Large intestine (tissue), 3 donors: Measurements from ENCODE around the gene VEPH1. TPM values are rescaled to one million over a fixed set of nuclear protein-coding genes. Genes with fewer than 3 reads are reported as not detected.

Experiments used
- DNase-seq, 2 donors: peaks; one replicate each; pipeline versions ENCODE4 v3.0.0 to v3.0.0-alpha.2; 2013
- H3K27ac ChIP-seq: one replicate; pipeline ENCODE4 v1.5.1; 2013; ENCODE audit warnings: low read length
- H3K27me3 ChIP-seq: 2 replicates; pipeline ENCODE4 v1.6.1; 2013; ENCODE audit warnings: low read length; ENCODE audit not compliant: control insufficient read depth, insufficient read depth
- H3K36me3 ChIP-seq: 2 replicates; pipeline ENCODE4 v1.6.1; 2013; ENCODE audit warnings: low read length; ENCODE audit not compliant: control insufficient read depth, insufficient read depth
- H3K4me1 ChIP-seq: one replicate; pipeline ENCODE4 v1.6.1; 2013; ENCODE audit warnings: low read length; ENCODE audit not compliant: control insufficient read depth, insufficient read depth
- H3K4me3 ChIP-seq: one replicate; pipeline ENCODE4 v1.5.1; 2013; ENCODE audit warnings: low read length
- H3K9me3 ChIP-seq: one replicate; pipeline ENCODE4 v1.6.1; 2013; ENCODE audit warnings: mild to moderate bottlenecking, low read depth, low read length, moderate library complexity; ENCODE audit not compliant: control insufficient read depth
- WGBS: methylation state at CpG from one replicate; pipeline ENCODE4 v1.1.5; 2013; ENCODE audit warnings: low lambda C conversion rate; ENCODE audit not compliant: insufficient coverage; 5-methylcytosine and 5-hydroxymethylcytosine counted together
- polyA plus RNA-seq: library from polyadenylated mRNA; unstranded; fragments of 120-200 nt; gene quantifications from one replicate; pipeline ENCODE4 v1.2.1, GENCODE V29; 2013

Gene VEPH1
- polyA plus RNA-seq, 1 donor: 0.63 TPM

DNA sequence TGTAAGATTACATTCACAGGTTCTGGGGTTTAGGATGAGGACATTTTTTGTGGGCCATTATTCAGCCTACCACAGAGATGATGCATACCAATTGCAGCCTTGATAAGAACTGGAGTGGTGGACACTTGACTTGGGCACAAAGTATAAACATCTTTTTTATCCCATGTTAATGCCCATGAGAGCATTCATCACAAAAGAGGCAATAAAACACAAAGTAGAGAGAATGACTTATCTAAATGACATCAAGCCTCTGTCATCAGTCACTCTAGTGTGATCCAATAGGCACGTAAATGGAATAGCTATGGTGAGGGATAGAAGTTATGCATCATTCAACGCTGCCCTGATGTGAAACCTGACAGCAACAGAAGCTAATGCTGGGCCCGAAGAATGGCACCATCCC, 25.8 kb downstream of the VEPH1 start:
- Histone ChIP-seq H3K36me3 (no peaks in the 10 kb centered on the region), H3K4me1 (no peaks in the 10 kb centered on the region), H3K9me3 (peaks cover 4% of the 10 kb centered on the region), H3K27ac (no peak overlapping the region), H3K27me3 (no peaks in the 10 kb centered on the region), H3K4me3 (no peak overlapping the region)
- no peak for DNase-seq
- WGBS: no CpG with 5 or more reads among the region's 3 CpGs

DNA sequence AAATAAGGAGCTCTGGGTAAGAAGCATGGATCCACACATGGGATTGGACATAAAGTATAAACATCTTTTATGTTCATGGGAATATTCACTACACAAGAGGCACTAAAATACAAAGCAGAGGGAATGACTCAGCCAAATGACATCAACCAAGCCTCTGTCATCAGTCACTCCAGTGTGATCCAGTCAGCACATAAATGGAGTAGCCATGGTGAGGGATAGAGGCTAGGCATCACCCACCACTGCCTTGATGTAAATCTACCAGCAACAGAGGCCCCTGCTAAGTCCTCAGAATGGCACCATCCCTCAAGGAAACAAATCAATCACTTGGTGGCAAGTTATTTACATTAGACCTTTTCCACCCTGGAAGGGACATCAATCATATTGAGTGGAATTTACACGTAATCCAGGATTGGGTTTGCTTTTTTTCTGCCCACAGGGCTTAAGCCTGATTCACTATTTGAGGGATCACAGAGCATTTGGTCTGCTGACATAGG, 27.2 kb downstream of the VEPH1 start:
- Histone ChIP-seq H3K36me3 (no peaks in the 10 kb centered on the region), H3K27me3 (no peaks in the 10 kb centered on the region)
- whole genome bisulfite sequencing: no CpG with 5 or more reads among the region's 1 CpG

DNA sequence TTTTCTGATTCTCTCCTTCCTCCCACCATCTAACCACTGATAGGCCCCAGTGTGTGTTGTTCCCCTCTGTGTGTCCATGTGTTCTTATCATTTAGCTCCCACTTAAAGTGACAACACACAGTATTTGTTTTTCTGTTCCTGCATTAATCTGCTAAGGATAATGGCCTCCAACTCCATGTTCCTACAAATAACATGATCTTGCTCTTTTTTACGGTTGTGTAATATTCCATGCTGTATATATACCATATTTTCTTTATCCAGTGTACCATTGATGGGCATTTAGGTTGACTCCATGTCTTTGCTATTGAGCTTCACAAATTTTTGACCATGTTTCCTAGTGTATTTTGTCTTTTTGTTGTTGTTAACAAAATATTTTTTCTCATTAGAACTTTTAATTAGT, 30.6 kb downstream of the VEPH1 start:
- H3K27me3 ChIP-seq: no peaks in the 10 kb centered on the region
- no peak overlapping the region for H3K4me3 ChIP-seq
- DNase-seq: no peak
- H3K36me3 ChIP-seq: no peaks in the 10 kb centered on the region
- H3K27ac ChIP-seq: no peak overlapping the region
- WGBS: 100% methylated on average over 1 of the region's 1 CpG
- H3K4me1 ChIP-seq: no peaks in the 10 kb centered on the region
- no peaks in the 10 kb centered on the region for H3K9me3 ChIP-seq

More for the DNA sequence above, 27.2 kb downstream of the VEPH1 start:
- Histone ChIP-seq H3K9me3 (no peaks in the 10 kb centered on the region), H3K27ac (no peak overlapping the region), H3K4me3 (no peak overlapping the region), H3K4me1 (no peaks in the 10 kb centered on the region)
- no peak for DNase-seq

DNA sequence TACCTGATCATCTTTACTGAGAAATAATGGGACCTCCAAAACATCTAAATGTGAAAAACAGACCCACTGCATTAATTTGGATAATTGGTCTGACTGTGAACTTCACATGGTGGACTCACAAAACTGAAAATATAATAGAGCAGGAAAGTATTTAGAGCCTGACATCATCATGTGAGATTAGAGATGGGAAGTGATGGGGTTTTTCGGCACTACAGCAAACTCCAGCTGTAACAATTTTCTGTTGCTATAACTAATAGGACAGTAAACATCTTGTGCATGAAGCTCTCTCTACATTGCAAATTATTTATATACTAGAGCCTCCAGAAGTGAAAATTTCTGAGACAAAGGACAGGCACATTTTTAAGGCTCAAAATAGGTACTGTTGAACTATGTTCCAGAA, 32.2 kb downstream of the VEPH1 start:
- no peaks in the 10 kb centered on the region for H3K4me1 ChIP-seq
- no peak for DNase-seq

DNA sequence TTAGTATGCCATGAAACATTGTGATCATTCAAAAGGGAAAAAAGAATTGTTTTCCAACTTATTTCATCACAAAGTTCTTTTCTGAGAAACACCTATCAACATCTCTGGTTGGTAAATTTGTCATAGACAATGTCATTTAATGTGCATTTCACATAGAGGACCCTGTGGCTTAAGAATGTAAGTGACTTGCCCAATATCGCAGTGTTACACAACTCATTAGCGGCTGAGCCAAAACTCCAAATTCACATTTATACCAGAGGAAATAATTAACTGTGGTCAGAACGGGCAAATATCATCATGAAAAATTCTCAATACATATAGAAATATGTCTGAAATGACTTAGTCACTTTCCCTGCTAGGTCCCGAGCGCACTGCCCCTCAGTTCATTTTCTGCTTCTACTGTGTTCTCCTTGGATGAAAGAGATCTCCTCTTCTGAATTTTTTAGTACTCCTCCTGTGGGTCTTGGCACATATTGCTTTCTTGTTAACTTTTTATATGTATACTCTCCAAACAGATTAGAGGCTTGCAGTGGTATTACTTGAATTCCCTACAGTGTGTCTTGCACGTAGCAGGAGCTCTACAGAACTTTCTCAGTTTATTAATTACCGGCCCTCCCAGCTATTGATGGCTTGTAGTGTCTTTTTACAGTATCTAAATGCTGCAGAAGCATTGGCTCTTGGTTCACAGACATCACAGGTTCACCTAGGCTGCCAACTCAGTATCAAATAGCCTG, 33.5 kb downstream of the VEPH1 start:
- no peak overlapping the region for H3K27ac ChIP-seq
- H3K4me3 ChIP-seq: no peak overlapping the region
- no peaks in the 10 kb centered on the region for H3K4me1 ChIP-seq
- WGBS: 83% methylated on average over 1 of the region's 7 CpGs
- H3K9me3 ChIP-seq: no peaks in the 10 kb centered on the region
- H3K36me3 ChIP-seq: no peaks in the 10 kb centered on the region
- no peak for DNase-seq
- no peaks in the 10 kb centered on the region for H3K27me3 ChIP-seq

More for the DNA sequence above, 32.2 kb downstream of the VEPH1 start:
- no peak overlapping the region for H3K27ac ChIP-seq
- no peaks in the 10 kb centered on the region for H3K27me3 ChIP-seq
- no peaks in the 10 kb centered on the region for H3K9me3 ChIP-seq
- no peaks in the 10 kb centered on the region for H3K36me3 ChIP-seq
- WGBS: no CpG with 5 or more reads among the region's 1 CpG
- H3K4me3 ChIP-seq: no peak overlapping the region

DNA sequence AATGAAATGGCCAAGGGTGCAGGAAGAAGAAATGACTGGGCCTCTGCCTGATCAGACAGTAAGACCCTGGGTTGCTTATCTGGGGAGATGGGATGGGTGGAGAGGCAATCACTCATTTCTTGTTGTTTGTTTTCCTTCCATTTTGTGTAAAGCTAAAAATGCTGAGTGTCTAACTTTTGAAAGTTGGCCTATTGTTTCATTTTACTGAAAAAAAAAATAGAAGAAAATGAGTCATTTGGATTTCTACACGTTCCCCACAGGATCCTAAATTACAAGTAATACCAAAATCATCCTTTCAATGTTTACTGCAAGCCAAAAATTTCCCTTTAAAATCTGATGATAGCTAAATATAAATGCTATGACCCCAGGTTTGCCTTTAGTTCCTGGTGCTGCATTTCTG, 36.0 kb downstream of the VEPH1 start:
- no peaks in the 10 kb centered on the region for H3K9me3 ChIP-seq
- H3K4me3 ChIP-seq: no peak overlapping the region
- no peaks in the 10 kb centered on the region for H3K27me3 ChIP-seq
- 67% methylated on average over 1 of the region's 1 CpG for WGBS
- H3K27ac ChIP-seq: no peak overlapping the region
- no peak for DNase-seq
- no peaks in the 10 kb centered on the region for H3K36me3 ChIP-seq
- no peaks in the 10 kb centered on the region for H3K4me1 ChIP-seq

DNA sequence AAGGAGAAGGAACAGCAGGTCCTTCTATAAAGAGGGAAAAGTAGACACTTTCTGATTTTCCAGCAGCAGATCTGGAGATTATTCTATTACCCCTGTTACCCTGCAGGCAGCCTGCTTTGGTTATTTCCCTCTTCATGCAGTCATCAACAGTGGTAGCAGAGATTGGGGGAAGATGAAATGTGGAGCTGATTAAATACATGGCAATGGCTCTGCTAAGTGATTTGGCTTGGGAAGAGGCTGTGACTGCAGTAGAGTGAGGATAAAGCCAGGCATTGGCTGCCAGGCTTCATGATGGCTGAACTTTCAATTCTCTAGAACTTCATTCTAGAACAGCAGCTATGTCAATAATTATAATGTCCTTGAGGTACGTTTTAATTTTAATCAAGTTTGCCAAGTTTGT, 37.5 kb downstream of the VEPH1 start:
- WGBS: 86% methylated on average over 1 of the region's 1 CpG
- no peaks in the 10 kb centered on the region for H3K27me3 ChIP-seq
- no peak overlapping the region for H3K27ac ChIP-seq
- no peak overlapping the region for H3K4me3 ChIP-seq
- H3K36me3 ChIP-seq: no peaks in the 10 kb centered on the region
- no peaks in the 10 kb centered on the region for H3K4me1 ChIP-seq
- no peaks in the 10 kb centered on the region for H3K9me3 ChIP-seq
- no peak for DNase-seq

DNA sequence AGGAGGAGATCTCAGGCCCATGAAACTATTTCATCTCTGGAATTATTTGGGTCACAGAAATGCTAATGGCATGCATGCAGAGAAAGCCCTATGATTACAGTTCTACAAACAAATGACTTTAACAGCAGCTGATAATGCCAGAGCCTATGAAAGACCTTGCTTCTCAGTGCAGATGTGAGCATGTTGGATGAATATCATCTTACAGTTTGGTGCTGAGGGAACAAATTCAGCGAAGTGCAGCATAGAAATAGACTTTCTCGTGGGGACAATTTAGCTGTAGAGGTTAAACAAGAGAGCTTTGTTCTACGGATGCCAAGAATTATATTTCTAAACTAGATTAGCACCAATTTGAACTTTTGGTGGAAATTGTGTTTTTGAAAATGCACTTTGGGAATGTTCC, 38.9 kb downstream of the VEPH1 start:
- Histone ChIP-seq H3K4me1 (no peaks in the 10 kb centered on the region), H3K36me3 (no peaks in the 10 kb centered on the region), H3K9me3 (no peaks in the 10 kb centered on the region), H3K4me3 (no peak overlapping the region), H3K27ac (no peak overlapping the region), H3K27me3 (no peaks in the 10 kb centered on the region)
- 100% methylated on average over 1 of the region's 3 CpGs for WGBS
- DNase-seq: no peak

DNA sequence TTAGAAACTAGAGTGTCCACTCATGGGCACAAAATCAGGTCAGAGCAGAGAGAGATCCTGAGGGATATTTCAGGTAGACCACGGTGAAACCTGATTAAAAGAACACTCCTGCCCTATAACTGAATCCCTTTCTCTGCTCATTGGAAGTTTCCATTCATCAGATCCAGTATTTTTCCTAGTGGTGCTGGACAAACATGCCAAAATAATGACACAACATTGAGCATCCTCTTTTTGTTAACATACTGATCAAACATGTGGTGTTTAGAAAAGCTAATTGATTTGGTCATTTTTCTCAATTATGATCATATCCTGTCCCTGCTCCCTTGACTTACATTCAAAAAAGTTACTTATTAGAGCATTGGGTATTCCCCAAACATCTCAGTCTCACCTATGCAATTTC, 39.4 kb downstream of the VEPH1 start:
- Histone ChIP-seq H3K4me1 (no peaks in the 10 kb centered on the region), H3K9me3 (no peaks in the 10 kb centered on the region), H3K4me3 (no peak overlapping the region), H3K27me3 (no peaks in the 10 kb centered on the region), H3K36me3 (no peaks in the 10 kb centered on the region), H3K27ac (no peak overlapping the region)
- WGBS: no CpG with 5 or more reads among the region's 1 CpG
- no peak for DNase-seq

DNA sequence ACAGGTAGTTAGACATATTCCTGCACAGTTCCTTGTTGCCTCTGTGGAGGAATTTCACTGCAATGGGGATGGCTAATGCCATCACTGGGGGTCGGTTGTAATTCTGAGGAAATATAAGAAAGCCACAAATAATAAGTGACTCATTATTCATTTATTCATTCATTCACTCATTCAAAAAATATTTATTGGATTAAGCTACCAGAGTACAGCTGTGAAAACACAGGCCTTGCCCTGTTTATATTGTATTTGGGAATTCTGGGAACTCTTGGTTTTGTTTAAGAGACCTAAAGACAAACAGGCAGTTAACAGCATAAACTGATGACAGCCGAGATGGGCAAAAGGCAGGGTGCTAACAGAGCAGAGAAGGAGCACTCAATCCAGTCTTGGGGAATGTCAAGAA, 43.0 kb downstream of the VEPH1 start:
- Histone ChIP-seq H3K9me3 (no peaks in the 10 kb centered on the region), H3K4me1 (no peaks in the 10 kb centered on the region), H3K36me3 (no peaks in the 10 kb centered on the region), H3K27me3 (no peaks in the 10 kb centered on the region), H3K4me3 (no peak overlapping the region), H3K27ac (no peak overlapping the region)
- no peak for DNase-seq
- WGBS: no CpG with 5 or more reads among the region's 2 CpGs

DNA sequence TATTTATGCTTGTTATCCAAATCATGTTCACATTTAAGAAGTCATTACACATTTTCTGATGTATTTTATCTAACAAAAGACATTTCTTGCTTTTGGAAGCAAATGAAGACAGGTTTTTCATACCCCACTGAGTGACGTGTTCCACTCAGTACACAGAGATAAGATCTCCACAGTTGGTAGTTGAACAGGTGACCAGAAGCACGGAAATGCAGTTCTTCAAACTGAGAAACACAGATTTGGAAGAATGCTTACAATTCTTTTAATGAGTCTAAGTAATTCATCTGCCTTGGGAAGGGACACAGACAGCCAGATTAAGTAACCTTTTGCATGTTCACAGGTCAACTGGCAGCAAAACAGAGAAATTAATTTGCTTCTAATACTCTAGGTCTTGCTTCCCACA, 43.5 kb downstream of the VEPH1 start:
- no CpG with 5 or more reads among the region's 2 CpGs for WGBS
- Histone ChIP-seq H3K27ac (no peak overlapping the region), H3K36me3 (no peaks in the 10 kb centered on the region), H3K4me3 (no peak overlapping the region), H3K4me1 (no peaks in the 10 kb centered on the region), H3K27me3 (no peaks in the 10 kb centered on the region), H3K9me3 (no peaks in the 10 kb centered on the region)
- DNase-seq: no peak
